ENCODE data around the gene NTN4. TPM values are rescaled to one million over a fixed set of nuclear protein-coding genes. Genes with fewer than 3 reads are reported as not detected.
A peak's percentile ranks its signal among the peaks of the same experiment; 100 is the strongest.

Gene NTN4
- total RNA-seq, 6 experiments from 2014 or later: 51.3 to 117 (median 101) TPM

GRCh38 chr12:95731519-95731958 lies 59.0 kb downstream of the NTN4 start:
- no peak overlapping the region for H3K4me3 Mint-ChIP-seq
- H3K4me1 Mint-ChIP-seq (ENCODE audit: low read depth): peaks cover 21% of the 10 kb centered on the region
- no peaks in the 10 kb centered on the region for H3K27me3 Mint-ChIP-seq (ENCODE audit: insufficient read depth)
- H3K27ac Mint-ChIP-seq: no peak overlapping the region
- no peak for TF ChIP-seq CTCF (IDR thresholded peaks at IDR 0.05)
- DNase-seq: no peak
- H3K9me3 Mint-ChIP-seq: peaks cover 10% of the 10 kb centered on the region
- H3K36me3 Mint-ChIP-seq (ENCODE audit: low read depth): peaks cover 29% of the 10 kb centered on the region

- Mint-ChIP-seq H3K4me3 (no peak overlapping the region), H3K27me3 (ENCODE audit: insufficient read depth) (no peaks in the 10 kb centered on the region), H3K4me1 (ENCODE audit: low read depth) (peaks cover 20% of the 10 kb centered on the region), H3K36me3 (ENCODE audit: low read depth) (peaks cover 31% of the 10 kb centered on the region), H3K9me3 (peaks cover 14% of the 10 kb centered on the region), H3K27ac (no peak overlapping the region)
- no peak for TF ChIP-seq CTCF (IDR thresholded peaks at IDR 0.05)
- no peak for DNase-seq
Measured at GRCh38 chr12:95730457-95730856, 60.1 kb downstream of the NTN4 start.

- peaks cover 37% of the 10 kb centered on the region for H3K36me3 Mint-ChIP-seq (ENCODE audit: low read depth)
- H3K9me3 Mint-ChIP-seq: peaks cover 14% of the 10 kb centered on the region
- no peak overlapping the region for H3K27ac Mint-ChIP-seq
- no peak for DNase-seq
- H3K4me3 Mint-ChIP-seq: no peak overlapping the region
- H3K4me1 Mint-ChIP-seq (ENCODE audit: low read depth): peaks cover 22% of the 10 kb centered on the region
- no peaks in the 10 kb centered on the region for H3K27me3 Mint-ChIP-seq (ENCODE audit: insufficient read depth)
- no peak for TF ChIP-seq CTCF (IDR thresholded peaks at IDR 0.05)
Measured at GRCh38 chr12:95726903-95727302, 63.7 kb downstream of the NTN4 start.

- no peak for TF ChIP-seq CTCF (IDR thresholded peaks at IDR 0.05)
- Mint-ChIP-seq H3K4me3 (no peak overlapping the region), H3K9me3 (peaks cover 14% of the 10 kb centered on the region), H3K36me3 (ENCODE audit: low read depth) (peaks cover 45% of the 10 kb centered on the region), H3K27me3 (ENCODE audit: insufficient read depth) (no peaks in the 10 kb centered on the region; the same call in 1 of the 2 replicates), H3K4me1 (ENCODE audit: low read depth) (peaks cover 29% of the 10 kb centered on the region), H3K27ac (no peak overlapping the region)
- no peak for DNase-seq
Measured at GRCh38 chr12:95724767-95725166, 65.8 kb downstream of the NTN4 start.

- peaks cover 14% of the 10 kb centered on the region for H3K9me3 Mint-ChIP-seq
- H3K4me3 Mint-ChIP-seq: no peak overlapping the region
- H3K27me3 Mint-ChIP-seq (ENCODE audit: insufficient read depth): no peaks in the 10 kb centered on the region; the same call in 1 of the 2 replicates
- TF ChIP-seq CTCF (IDR thresholded peaks at IDR 0.05): no peak
- peaks cover 43% of the 10 kb centered on the region for H3K36me3 Mint-ChIP-seq (ENCODE audit: low read depth)
- DNase-seq: peak; percentile 2
- H3K4me1 Mint-ChIP-seq (ENCODE audit: low read depth): peaks cover 29% of the 10 kb centered on the region
- 0 out of 2 replicates have a peak overlapping the region, but pooled peaks have one; percentile 28 for H3K27ac Mint-ChIP-seq
Measured at GRCh38 chr12:95723693-95724384, 66.7 kb downstream of the NTN4 start.
